Measurements from ENCODE around the gene SPATA16.

Gene SPATA16

GRCh38 chr3:173109143-173109542 is 31.9 kb downstream of the SPATA16 start:
- no peaks in the 10 kb centered on the region for H3K36me3 ChIP-seq (ENCODE audit: control insufficient read depth, insufficient read depth, low read length)
- H2AFZ ChIP-seq, result no peak overlapping the region
- no peak overlapping the region for H3K27ac ChIP-seq
- H3K4me2 ChIP-seq (ENCODE audit: low read length), result no peak overlapping the region
- H3K79me2 ChIP-seq, result no peaks in the 10 kb centered on the region
- no peak for TF ChIP-seq CTCF (IDR thresholded peaks at IDR 0.05)
- H3K27me3 ChIP-seq (ENCODE audit: control insufficient read depth, insufficient read depth, low read length), result no peaks in the 10 kb centered on the region
- H3K9me3 ChIP-seq (ENCODE audit: control insufficient read depth, low read length), result no peaks in the 10 kb centered on the region
- H3K9ac ChIP-seq, result no peak overlapping the region
- no peak overlapping the region for H3K4me3 ChIP-seq (ENCODE audit: low read depth, low read length)
- H3K4me1 ChIP-seq, result no peaks in the 10 kb centered on the region

- H3K27ac ChIP-seq, result no peak overlapping the region
- no peak for TF ChIP-seq CTCF (IDR thresholded peaks at IDR 0.05)
- no peaks in the 10 kb centered on the region for H3K9me3 ChIP-seq (ENCODE audit: control insufficient read depth, low read length)
Observed at GRCh38 chr3:173103469-173103868, 37.6 kb downstream of the SPATA16 start.

GRCh38 chr3:173098959-173099358 is 42.1 kb downstream of the SPATA16 start:
- Histone ChIP-seq H3K79me2 (no peaks in the 10 kb centered on the region), H3K27me3 (ENCODE audit: control insufficient read depth, insufficient read depth, low read length) (no peaks in the 10 kb centered on the region), H3K4me2 (ENCODE audit: low read length) (no peak overlapping the region), H3K27ac (no peak overlapping the region), H2AFZ (no peak overlapping the region), H3K4me1 (no peaks in the 10 kb centered on the region), H3K4me3 (ENCODE audit: low read depth, low read length) (no peak overlapping the region), H3K9me3 (ENCODE audit: control insufficient read depth, low read length) (no peaks in the 10 kb centered on the region), H3K9ac (no peak overlapping the region), H3K36me3 (ENCODE audit: control insufficient read depth, insufficient read depth, low read length) (no peaks in the 10 kb centered on the region)
- no peak for TF ChIP-seq CTCF (IDR thresholded peaks at IDR 0.05)

More at GRCh38 chr3:173103469-173103868, 37.6 kb downstream of the SPATA16 start:
- Histone ChIP-seq H3K79me2 (no peaks in the 10 kb centered on the region), H3K4me1 (no peaks in the 10 kb centered on the region), H3K4me2 (ENCODE audit: low read length) (no peak overlapping the region), H3K27me3 (ENCODE audit: control insufficient read depth, insufficient read depth, low read length) (no peaks in the 10 kb centered on the region), H3K9ac (no peak overlapping the region), H3K36me3 (ENCODE audit: control insufficient read depth, insufficient read depth, low read length) (no peaks in the 10 kb centered on the region), H3K4me3 (ENCODE audit: low read depth, low read length) (no peak overlapping the region), H2AFZ (no peak overlapping the region)

DNA sequence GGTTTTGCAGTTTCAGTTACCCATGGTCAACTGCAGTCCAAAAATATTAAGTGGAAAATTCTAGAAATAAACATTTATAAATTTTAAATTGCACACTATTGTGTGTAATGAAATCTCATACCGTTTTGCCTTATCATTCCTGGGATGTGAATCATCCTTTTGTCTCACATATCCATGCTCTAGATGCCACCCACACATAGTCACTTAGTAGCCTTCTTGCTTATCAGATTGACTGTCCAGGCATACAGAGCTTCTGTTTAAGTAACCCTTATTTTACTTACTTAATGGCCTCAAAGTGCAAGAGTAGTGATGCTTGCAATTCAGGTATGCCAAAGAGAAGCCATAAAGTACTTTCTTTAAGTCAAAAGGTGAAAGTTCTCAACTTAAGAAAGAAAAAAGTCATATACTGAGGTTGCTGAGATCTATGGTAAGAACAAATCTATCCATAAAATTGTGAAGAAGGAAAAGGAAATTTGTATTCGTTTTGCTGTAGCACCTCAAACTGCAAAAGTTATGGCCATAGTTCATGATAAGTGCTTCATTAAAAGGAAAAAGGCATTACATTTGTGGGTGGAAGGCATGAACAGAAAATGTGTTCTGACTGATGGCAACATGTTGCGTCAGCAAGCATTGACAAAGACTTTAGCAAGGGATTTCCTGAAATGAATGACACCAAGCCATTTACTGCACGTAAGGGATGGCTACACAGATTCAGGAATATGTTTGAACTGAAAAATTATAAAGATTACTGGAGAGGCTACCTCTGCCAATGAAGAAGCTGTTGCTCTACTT is 43.8 kb downstream of the SPATA16 start:
- Histone ChIP-seq H3K9ac (no peak overlapping the region), H3K4me3 (ENCODE audit: low read depth, low read length) (no peak overlapping the region)
- TF ChIP-seq CTCF (IDR thresholded peaks at IDR 0.05), result no peak

GRCh38 chr3:173096140-173096539 is 44.9 kb downstream of the SPATA16 start:
- Histone ChIP-seq H3K27ac (no peak overlapping the region), H2AFZ (no peak overlapping the region), H3K36me3 (ENCODE audit: control insufficient read depth, insufficient read depth, low read length) (no peaks in the 10 kb centered on the region), H3K79me2 (no peaks in the 10 kb centered on the region), H3K4me1 (no peaks in the 10 kb centered on the region), H3K9me3 (ENCODE audit: control insufficient read depth, low read length) (no peaks in the 10 kb centered on the region), H3K9ac (no peak overlapping the region), H3K4me3 (ENCODE audit: low read depth, low read length) (no peak overlapping the region), H3K27me3 (ENCODE audit: control insufficient read depth, insufficient read depth, low read length) (no peaks in the 10 kb centered on the region), H3K4me2 (ENCODE audit: low read length) (no peak overlapping the region)
- TF ChIP-seq CTCF (IDR thresholded peaks at IDR 0.05), result no peak

More for the DNA sequence above, 43.8 kb downstream of the SPATA16 start:
- no peak overlapping the region for H2AFZ ChIP-seq
- H3K27ac ChIP-seq, result no peak overlapping the region
- H3K4me2 ChIP-seq (ENCODE audit: low read length), result no peak overlapping the region
- no peaks in the 10 kb centered on the region for H3K9me3 ChIP-seq (ENCODE audit: control insufficient read depth, low read length)
- no peaks in the 10 kb centered on the region for H3K27me3 ChIP-seq (ENCODE audit: control insufficient read depth, insufficient read depth, low read length)
- H3K4me1 ChIP-seq, result no peaks in the 10 kb centered on the region
- no peaks in the 10 kb centered on the region for H3K79me2 ChIP-seq
- no peaks in the 10 kb centered on the region for H3K36me3 ChIP-seq (ENCODE audit: control insufficient read depth, insufficient read depth, low read length)
